ENCODE data around the gene GABBR2. TPM values are rescaled to one million over a fixed set of nuclear protein-coding genes. Genes with fewer than 3 reads are reported as not detected.

The GABBR2 gene
- total and polyA plus RNA-seq, 2 of the 8 experiments (the other 6 are each of a cell fraction or from before 2014, with no cell fraction given) = 0.50 to 1.2 TPM

GRCh38 chr9:98328141-98328540, 380.6 kb downstream of the GABBR2 start:
- DNase-seq (ENCODE audit: low read depth in 1 of 2, low spot score in 2 of 2) = no peak
- CTCF ChIA-PET (ENCODE audit: partially characterized antibody) = interaction anchor here (1.6 to 4.5 kb wide), 2 partner anchors 11 to 14 kb away, joined by 6 to 17 read pairs; no protein-coding TSS in a partner anchor
- no peaks in the 10 kb centered on the region for H3K79me2 ChIP-seq (ENCODE audit: control insufficient read depth in 1 of 2, insufficient read depth in 2 of 2, low read length in 2 of 2)
- H4K91ac ChIP-seq (replicated peaks; ENCODE audit: insufficient read length, low read length) = no peak overlapping the region
- H3K4me2 ChIP-seq (ENCODE audit: insufficient read depth in 1 of 2, low read depth in 2 of 2, low read length in 2 of 2) = no peak overlapping the region
- POLR2A ChIA-PET (ENCODE audit: partially characterized antibody) = no interaction called here
- H3K4ac ChIP-seq (replicated peaks; ENCODE audit: insufficient read length, low read depth, low read length) = no peak overlapping the region
- no peaks in the 10 kb centered on the region for H3K4me1 ChIP-seq (replicated peaks in 1 of 4; ENCODE audit: control insufficient read depth in 3 of 4, insufficient read depth in 4 of 4, low read length in 3 of 4)
- H3K79me1 ChIP-seq (ENCODE audit: low read depth, low read length) = no peaks in the 10 kb centered on the region; the same call in 1 of the 2 replicates
- H2AK5ac ChIP-seq (ENCODE audit: low read depth, low read length) = no peak overlapping the region
- H3K23ac ChIP-seq (ENCODE audit: insufficient read length) = no peak overlapping the region
- no peak overlapping the region for H2BK12ac ChIP-seq (ENCODE audit: low read depth, low read length)
- H2AFZ ChIP-seq (ENCODE audit: low read length) = no peak overlapping the region
- H3K9me3 ChIP-seq (ENCODE audit: insufficient read depth in 2 of 2, low read depth in 1 of 2, low read length in 1 of 2) = no peaks in the 10 kb centered on the region
- H3K9ac ChIP-seq (replicated peaks in 1 of 4; ENCODE audit: extremely low read depth in 1 of 4, low read depth in 3 of 4, low read length in 3 of 4) = no peak overlapping the region
- no peaks in the 10 kb centered on the region; a peak in 1 of 7 replicates for H3K27me3 ChIP-seq (replicated peaks in 1 of 4; ENCODE audit: control insufficient read depth in 3 of 4, extremely low read depth in 1 of 4, insufficient read depth in 3 of 4, low read length in 3 of 4)
- no peak overlapping the region for H3K56ac ChIP-seq (replicated peaks; ENCODE audit: insufficient read length, low read depth, low read length)
- no peak overlapping the region for H2BK120ac ChIP-seq (replicated peaks; ENCODE audit: low read depth, low read length)
- H2BK5ac ChIP-seq (ENCODE audit: low read depth, low read length) = no peak overlapping the region
- no peak overlapping the region for H3K4me3 ChIP-seq (ENCODE audit: extremely low read depth in 1 of 4, insufficient read depth in 2 of 4, low read depth in 3 of 4, low read length in 4 of 4)
- no peaks in the 10 kb centered on the region for H3K23me2 ChIP-seq (ENCODE audit: low read depth, low read length)
- H3K14ac ChIP-seq (ENCODE audit: insufficient read length) = no peak overlapping the region
- H4K8ac ChIP-seq (ENCODE audit: extremely low read depth, insufficient read depth, low read length) = no peak overlapping the region
- no peak overlapping the region for H3K18ac ChIP-seq (ENCODE audit: extremely low read depth, low read length)
- no peak overlapping the region for H4K5ac ChIP-seq (ENCODE audit: insufficient read length, low read depth, low read length)
- 91% methylated on average over 7 of the region's 7 CpGs; no CpG with 5 or more reads in 1 of the 2 experiments for WGBS, 2 experiments (ENCODE audit: extremely low coverage in 1 of 2, insufficient coverage in 1 of 2, insufficient read length in 1 of 2, insufficient replicate concordance in 2 of 2, low coverage in 1 of 2, low lambda C conversion rate in 2 of 2, missing lambda C conversion rate in 1 of 2)
- H3K27ac ChIP-seq (ENCODE audit: low read depth, low read length) = no peak overlapping the region
- no peak for FAIRE-seq
- no peak overlapping the region for H2BK20ac ChIP-seq (ENCODE audit: low read length)
- peaks cover 0 to 1% of the 10 kb centered on the region in 2 experiments for H4K20me1 ChIP-seq (replicated peaks in 1 of 2; ENCODE audit: control insufficient read depth in 1 of 2, insufficient read depth in 2 of 2, low read length in 2 of 2)
- no peak overlapping the region for H2BK15ac ChIP-seq (ENCODE audit: low read length)
- no peaks in the 10 kb centered on the region for H3K36me3 ChIP-seq (ENCODE audit: control insufficient read depth in 2 of 4, insufficient read depth in 4 of 4, low read length in 3 of 4)
- TF ChIP-seq SIX5 (IDR thresholded peaks at IDR 0.05; ENCODE audit: low read depth, low read length) (no peak), SAP30 (IDR thresholded peaks at IDR 0.05; ENCODE audit: insufficient read depth, insufficient replicate concordance, low read length) (no peak), CTCF (IDR thresholded peaks at IDR 0.05; ENCODE audit: control extremely low read depth in 1 of 3, insufficient read depth in 1 of 3, low read depth in 1 of 3, low read length in 3 of 3) (no peak), MAFK (IDR thresholded peaks at IDR 0.05; ENCODE audit: low read depth, low read length) (no peak), NANOG (IDR thresholded peaks at IDR 0.05; ENCODE audit: insufficient read depth, low read depth, low read length, poor library complexity, severe bottlenecking) (no peak), E2F6 (IDR thresholded peaks at IDR 0.05) (no peak), KDM1A (IDR thresholded peaks at IDR 0.05; ENCODE audit: borderline replicate concordance, low read length) (no peak)
- TF ChIP-seq, protein P1, sequence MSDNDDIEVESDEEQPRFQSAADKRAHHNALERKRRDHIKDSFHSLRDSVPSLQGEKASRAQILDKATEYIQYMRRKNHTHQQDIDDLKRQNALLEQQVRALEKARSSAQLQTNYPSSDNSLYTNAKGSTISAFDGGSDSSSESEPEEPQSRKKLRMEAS (IDR thresholded peaks at IDR 0.05) = no peak
- TF ChIP-seq, protein P2, sequence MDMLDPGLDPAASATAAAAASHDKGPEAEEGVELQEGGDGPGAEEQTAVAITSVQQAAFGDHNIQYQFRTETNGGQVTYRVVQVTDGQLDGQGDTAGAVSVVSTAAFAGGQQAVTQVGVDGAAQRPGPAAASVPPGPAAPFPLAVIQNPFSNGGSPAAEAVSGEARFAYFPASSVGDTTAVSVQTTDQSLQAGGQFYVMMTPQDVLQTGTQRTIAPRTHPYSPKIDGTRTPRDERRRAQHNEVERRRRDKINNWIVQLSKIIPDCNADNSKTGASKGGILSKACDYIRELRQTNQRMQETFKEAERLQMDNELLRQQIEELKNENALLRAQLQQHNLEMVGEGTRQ (IDR thresholded peaks at IDR 0.05; ENCODE audit: low read length) = no peak

Data from H1 (cell line).